Smooth muscle cell (in vitro differentiated cells): ENCODE measurements around the gene DYNLT4. TPM values are rescaled to one million over a fixed set of nuclear protein-coding genes. Genes with fewer than 3 reads are reported as not detected.

Source experiments
- DNase-seq: peaks from one replicate; lab custom pipeline; 2025; ENCODE audit not compliant: unreplicated experiment; lab: John Stamatoyannopoulos, UW
- H2AFZ ChIP-seq: fragments of 200-600 bp; sonication (generic); 2 replicates; pipeline ENCODE4 v1.6.0; 2016; ENCODE audit warnings: antibody characterized with exemption, low read depth, mild to moderate bottlenecking
- H3F3A ChIP-seq: fragments of 200-600 bp; sonication (generic); 2 replicates; pipeline ENCODE4 v1.6.0; 2017; ENCODE audit warnings: antibody characterized with exemption, low read depth
- H3K27ac ChIP-seq: fragments of 200-600 bp; sonication (generic); 2 replicates; pipeline ENCODE4 v1.5.1; 2016; ENCODE audit warnings: low read depth, mild to moderate bottlenecking
- H3K27me3 ChIP-seq: fragments of 200-600 bp; sonication (generic); 2 replicates; pipeline ENCODE4 v1.6.1; 2016; ENCODE audit warnings: low read depth, mild to moderate bottlenecking
- H3K36me3 ChIP-seq: fragments of 200-600 bp; sonication (generic); 2 replicates; pipeline ENCODE4 v1.5.1; 2016; ENCODE audit warnings: low read depth
- H3K4me1 ChIP-seq: fragments of 200-600 bp; sonication (generic); 2 replicates; pipeline ENCODE4 v1.5.1; 2016; ENCODE audit warnings: low read depth
- H3K4me2 ChIP-seq: fragments of 200-600 bp; sonication (generic); 2 replicates; pipeline ENCODE4 v1.6.0; 2016; ENCODE audit warnings: mild to moderate bottlenecking
- H3K4me3 ChIP-seq: fragments of 200-600 bp; sonication (generic); 2 replicates; pipeline ENCODE4 v1.5.1; 2016; ENCODE audit warnings: mild to moderate bottlenecking
- H3K79me2 ChIP-seq: fragments of 200-600 bp; sonication (generic); 2 replicates; pipeline ENCODE4 v1.6.0; 2016; ENCODE audit warnings: low read depth, mild to moderate bottlenecking
- H3K9ac ChIP-seq: fragments of 200-600 bp; sonication (generic); 2 replicates; pipeline ENCODE4 v1.6.0; 2016; ENCODE audit warnings: low read depth
- H3K9me3 ChIP-seq: fragments of 200-600 bp; sonication (generic); replicated peaks from 2 replicates; pipeline ENCODE4 v1.5.1; 2016; ENCODE audit warnings: low read depth
- H4K20me1 ChIP-seq: fragments of 200-600 bp; sonication (generic); 2 replicates; pipeline ENCODE4 v1.6.0; 2016; ENCODE audit warnings: low read depth
- CTCF ChIP-seq: fragments of 200-600 bp; sonication (generic); IDR thresholded peaks from 2 replicates; pipeline ENCODE4 v1.5.1; 2017; ENCODE audit warnings: borderline replicate concordance, mild to moderate bottlenecking, antibody characterized with exemption; ENCODE audit not compliant: insufficient read depth, poor library complexity, severe bottlenecking
- WGBS: methylation state at CpG from one replicate; pipeline ENCODE4 v1.1.7; 2016; ENCODE audit warnings: low lambda C conversion rate; 5-methylcytosine and 5-hydroxymethylcytosine counted together
- polyA plus RNA-seq: library from polyadenylated mRNA; unstranded; fragments of >200 nt; fragmentation: Nextera tagmentation; extraction: Ambion mirVana; gene quantifications from 2 replicates; pipeline ENCODE4 v1.2.1, GENCODE V29; 2016
- total RNA-seq: library from RNA; depleted of rRNA; stranded (reverse); fragments of >200 nt; gene quantifications from 2 replicates; pipeline ENCODE4 v1.2.3, GENCODE V29; 2014

DYNLT4 gene
- total and polyA plus RNA-seq, 2 experiments from 2014 or later: 1.6 to 2.0 TPM

- DNase-seq: peak; percentile 85
- Histone ChIP-seq H3K9me3 (no peaks in the 10 kb centered on the region), H3K27me3 (no peaks in the 10 kb centered on the region), H2AFZ (no peak within 1 kb of the TSS), H3K36me3 (no peaks in the 10 kb centered on the region), H3K27ac (peak within 1 kb of the TSS; percentile 100), H3K79me2 (peaks cover 32% of the 10 kb centered on the region), H4K20me1 (peaks cover 22% of the 10 kb centered on the region), H3K9ac (peak within 1 kb of the TSS; percentile 98), H3K4me1 (peaks cover 48% of the 10 kb centered on the region), H3K4me2 (peak within 1 kb of the TSS; percentile 91), H3K4me3 (peak within 1 kb of the TSS; percentile 40), H3F3A (peaks cover 37% of the 10 kb centered on the region)
- WGBS: 30% methylated on average over 16 of the region's 23 CpGs
- TF ChIP-seq CTCF: no peak
These were observed 1.1 kb upstream of the DYNLT4 start, which contains the start of gene BTBD19 for GRCh38 chr1:44808063-44808937. Gene BTBD19, plus strand, starts transcription at chr1:44808523. Its CDS starts 298 bp downstream, at chr1:44808821.

GRCh38 chr1:44807364-44808062, 362 bp upstream of the DYNLT4 start:
- 3% methylated on average over 16 of the region's 16 CpGs for WGBS
- Histone ChIP-seq H3K4me1 (peaks cover 51% of the 10 kb centered on the region), H3K4me3 (peak overlapping the region; percentile 40)

GRCh38 chr1:44806025-44806703, 987 bp downstream of the DYNLT4 start:
- WGBS: 97% methylated on average over 68 of the region's 70 CpGs
- Histone ChIP-seq H3K4me2 (peak overlapping the region; percentile 50), H3K36me3 (no peaks in the 10 kb centered on the region), H3K27ac (peak overlapping the region; percentile 100), H3K27me3 (no peaks in the 10 kb centered on the region), H3K9ac (peak overlapping the region; percentile 98), H2AFZ (no peak overlapping the region), H3K4me3 (no peak overlapping the region), H3K4me1 (peaks cover 56% of the 10 kb centered on the region), H3F3A (peaks cover 37% of the 10 kb centered on the region), H3K9me3 (no peaks in the 10 kb centered on the region), H4K20me1 (peaks cover 27% of the 10 kb centered on the region), H3K79me2 (peaks cover 46% of the 10 kb centered on the region)
- DNase-seq: no peak
- TF ChIP-seq CTCF: no peak

More at GRCh38 chr1:44807364-44808062, 362 bp upstream of the DYNLT4 start:
- peak overlapping the region; percentile 100 for H3K27ac ChIP-seq
- H3K36me3 ChIP-seq: no peaks in the 10 kb centered on the region
- H3K9ac ChIP-seq: peak overlapping the region; percentile 98
- no peaks in the 10 kb centered on the region for H3K27me3 ChIP-seq
- peaks cover 40% of the 10 kb centered on the region for H3K79me2 ChIP-seq
- no peak overlapping the region for H2AFZ ChIP-seq
- no peaks in the 10 kb centered on the region for H3K9me3 ChIP-seq
- H3K4me2 ChIP-seq: peak overlapping the region; percentile 91
- H3F3A ChIP-seq: peaks cover 37% of the 10 kb centered on the region
- no peak for TF ChIP-seq CTCF
- H4K20me1 ChIP-seq: peaks cover 22% of the 10 kb centered on the region
- peak; percentile 93 for DNase-seq
